H1 (cell line): ENCODE measurements around the gene WDR59.

Experiments
- GABPA ChIP-seq: IDR thresholded peaks from 2 replicates; pipeline ENCODE4 v1.6.1; 2011; ENCODE audit warnings: mild to moderate bottlenecking, low read length, moderate library complexity, borderline replicate concordance; ENCODE audit not compliant: insufficient read depth
- POLR2A ChIP-seq, 2 experiments: IDR thresholded peaks; 1 replicate in 1 of 2; 2 replicates in 1 of 2; pipeline ENCODE4 v1.6.1; 2011; ENCODE audit warnings: low read depth in 2 of 2, low read length in 2 of 2, mild to moderate bottlenecking in 2 of 2; ENCODE audit errors: control extremely low read depth in 1 of 2
- POLR2AphosphoS5 ChIP-seq: IDR thresholded peaks from 2 replicates; pipeline ENCODE4 v1.6.1; 2011; ENCODE audit warnings: low read depth, low read length
- TAF7 ChIP-seq: optimal IDR thresholded peaks from 2 replicates; pipeline ENCODE3; 2011; ENCODE audit warnings: low read depth, mild to moderate bottlenecking, inconsistent platforms, low read length, moderate library complexity, borderline replicate concordance
- YY1 ChIP-seq: IDR thresholded peaks from 2 replicates; pipeline ENCODE4 v1.6.1; 2011; ENCODE audit warnings: low read depth, mild to moderate bottlenecking, low read length
- TF ChIP-seq, protein P1 (sequence below), 3 experiments: IDR thresholded peaks; 1 replicate in 2 of 3; 2 replicates in 1 of 3; pipeline versions ENCODE4 v1.5.1 to v1.6.1; 2011; ENCODE audit warnings: low read length in 3 of 3, mild to moderate bottlenecking in 3 of 3, inconsistent platforms in 2 of 3, low read depth in 1 of 3, moderate library complexity in 1 of 3; ENCODE audit not compliant: insufficient read depth in 1 of 3; ENCODE audit errors: control extremely low read depth in 1 of 3

GRCh38 chr16:74942977-74943918 lies 41.7 kb downstream of the WDR59 start:
- TF ChIP-seq POLR2A (IDR thresholded peaks at IDR 0.05; ENCODE audit: control extremely low read depth in 1 of 2, low read depth in 2 of 2, low read length in 2 of 2) (no peak), POLR2AphosphoS5 (no peak), TAF7 (no peak), GABPA (no peak), YY1 (no peak)
- TF ChIP-seq, protein P1, sequence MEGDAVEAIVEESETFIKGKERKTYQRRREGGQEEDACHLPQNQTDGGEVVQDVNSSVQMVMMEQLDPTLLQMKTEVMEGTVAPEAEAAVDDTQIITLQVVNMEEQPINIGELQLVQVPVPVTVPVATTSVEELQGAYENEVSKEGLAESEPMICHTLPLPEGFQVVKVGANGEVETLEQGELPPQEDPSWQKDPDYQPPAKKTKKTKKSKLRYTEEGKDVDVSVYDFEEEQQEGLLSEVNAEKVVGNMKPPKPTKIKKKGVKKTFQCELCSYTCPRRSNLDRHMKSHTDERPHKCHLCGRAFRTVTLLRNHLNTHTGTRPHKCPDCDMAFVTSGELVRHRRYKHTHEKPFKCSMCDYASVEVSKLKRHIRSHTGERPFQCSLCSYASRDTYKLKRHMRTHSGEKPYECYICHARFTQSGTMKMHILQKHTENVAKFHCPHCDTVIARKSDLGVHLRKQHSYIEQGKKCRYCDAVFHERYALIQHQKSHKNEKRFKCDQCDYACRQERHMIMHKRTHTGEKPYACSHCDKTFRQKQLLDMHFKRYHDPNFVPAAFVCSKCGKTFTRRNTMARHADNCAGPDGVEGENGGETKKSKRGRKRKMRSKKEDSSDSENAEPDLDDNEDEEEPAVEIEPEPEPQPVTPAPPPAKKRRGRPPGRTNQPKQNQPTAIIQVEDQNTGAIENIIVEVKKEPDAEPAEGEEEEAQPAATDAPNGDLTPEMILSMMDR (IDR thresholded peaks at IDR 0.05; ENCODE audit: control extremely low read depth in 1 of 3, insufficient read depth in 1 of 3, low read depth in 1 of 3, low read length in 3 of 3) = no peak
